Left colon (tissue), 2 donors: ENCODE measurements around the gene IL1RAP. TPM values are rescaled to one million over a fixed set of nuclear protein-coding genes. Genes with fewer than 3 reads are reported as not detected.
"Not testable (repeated sequence)": the region's sequence is repeated elsewhere in the genome, so short reads cannot be mapped to it uniquely, and the experiment has no call there.

Experiments
- ATAC-seq: fragments of 200-7000 bp; cut with Tn5 transposase; one replicate; pipeline ENCODE4 v1.9.1; 2020; ENCODE audit warnings: mild to moderate bottlenecking, moderate library complexity
- DNase-seq, 2 donors: peaks; one replicate each; pipeline ENCODE4 v3.0.0-alpha.2; 2020
- intact Hi-C, 2 donors: fragments of 100-400 bp; cut with DNase I in 1 of 2; cut with micrococcal nuclease in 1 of 2; formaldehyde crosslinking; loops; one replicate each; pipeline versions ENCODE4 v1.11.2 to v1.14.0; 2022; cut with DNase I, micrococcal nuclease
- total RNA-seq, 2 donors: library from RNA; stranded (reverse); fragmentation: NEBNext Ultra II Directional; extraction: Animal tissue kit (Norgen Biotek cat#: 25700); gene quantifications; one replicate each; pipeline ENCODE4 v1.2.1, GENCODE V29; 2021
- donor health status: DM: no; HTN: no; CAD: no.
- donor health status: DM: yes; HTN: yes; CAD: no.

IL1RAP gene
- total RNA-seq, 2 donors from 2014 or later: 4.9 to 6.1 TPM

DNA sequence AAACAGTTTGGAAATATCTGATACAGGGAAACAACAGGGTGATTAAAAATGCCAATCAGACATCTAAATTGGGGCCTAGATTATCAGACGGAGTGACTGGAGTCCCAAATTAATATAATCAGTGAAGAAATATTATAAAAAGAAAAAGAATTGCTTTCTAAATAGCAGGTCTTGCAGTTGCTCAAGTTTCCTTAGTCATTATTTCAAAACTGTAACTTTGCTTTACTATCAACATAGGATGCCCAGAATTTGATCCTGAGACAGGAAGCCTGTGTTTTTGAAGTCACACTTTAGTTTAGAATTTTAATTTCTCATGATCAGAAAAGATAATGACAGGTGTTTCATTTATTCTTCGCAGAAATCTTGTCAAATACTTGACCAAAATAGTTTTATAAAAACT, 105.9 kb downstream of the IL1RAP start:
- DNase-seq: no peak
- ATAC-seq: no peak
- intact Hi-C loops: no loop called here

DNA sequence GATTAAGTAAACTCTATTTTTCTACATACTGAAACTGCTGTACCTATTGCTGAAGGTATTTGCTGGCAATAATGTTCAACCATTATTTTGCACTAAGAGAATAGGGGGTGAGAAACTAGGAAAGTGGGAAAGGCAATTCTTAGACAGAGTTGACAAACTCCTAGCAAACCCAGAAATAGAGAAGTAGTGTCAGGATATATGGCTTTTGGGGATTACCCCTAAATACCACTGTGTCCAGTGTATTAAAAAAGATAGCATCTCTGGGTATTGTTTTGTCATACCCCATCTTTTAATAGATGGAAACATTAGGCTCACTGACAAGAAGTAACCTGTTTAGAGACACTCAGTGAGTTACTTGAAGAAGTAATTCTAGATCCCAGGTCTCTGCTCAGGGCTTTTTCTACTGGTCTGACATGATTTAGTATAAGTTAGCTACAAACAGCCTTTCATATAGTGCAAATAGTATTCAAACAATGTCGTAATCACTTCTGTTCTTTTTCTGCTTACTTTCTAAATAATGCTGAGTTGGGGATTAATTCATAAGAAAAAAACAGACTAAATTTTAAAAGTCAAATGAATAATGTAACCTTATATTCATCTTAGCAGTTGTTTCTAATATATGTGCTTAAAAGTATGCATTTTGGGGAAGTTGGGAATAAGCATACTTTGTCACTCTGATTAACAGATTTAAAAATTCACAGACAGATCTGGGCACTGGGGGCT, 107.2 kb downstream of the IL1RAP start:
- ATAC-seq: no peak
- intact Hi-C loops: no loop called here
- no peak for DNase-seq

- ATAC-seq (no peak), DNase-seq (no peak)
- intact Hi-C loops: no loop called here
These were observed 108.0 kb downstream of the IL1RAP start for GRCh38 chr3:190621927-190622326.

GRCh38 chr3:190624282-190624681, 110.4 kb downstream of the IL1RAP start:
- no peak for DNase-seq
- ATAC-seq: no peak
- intact Hi-C loops: no loop called here

GRCh38 chr3:190626951-190627620, 113.2 kb downstream of the IL1RAP start:
- DNase-seq (no peak), ATAC-seq (no peak)
- intact Hi-C loops: no loop called here

DNA sequence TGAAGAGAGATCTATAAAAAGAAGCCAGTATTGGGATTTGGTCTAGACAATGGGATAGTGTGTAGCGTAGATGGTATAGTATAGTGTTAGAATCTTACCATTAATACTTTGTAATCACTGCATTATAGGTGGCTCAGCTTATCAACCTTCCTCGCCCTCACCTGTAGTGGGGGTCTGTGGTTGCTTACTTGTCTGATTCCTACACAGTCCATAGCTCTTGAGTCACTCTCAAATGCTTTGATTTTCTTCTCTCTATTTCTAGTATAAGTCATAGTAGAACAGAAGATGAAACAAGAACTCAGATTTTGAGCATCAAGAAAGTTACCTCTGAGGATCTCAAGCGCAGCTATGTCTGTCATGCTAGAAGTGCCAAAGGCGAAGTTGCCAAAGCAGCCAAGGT, 115.2 kb downstream of the IL1RAP start:
- no peak for ATAC-seq
- intact Hi-C loops: no loop called here
- no peak for DNase-seq

- intact Hi-C loops: no loop called here
- ATAC-seq: no peak
- no peak for DNase-seq
These were observed 117.4 kb downstream of the IL1RAP start for GRCh38 chr3:190631295-190631694.

DNA sequence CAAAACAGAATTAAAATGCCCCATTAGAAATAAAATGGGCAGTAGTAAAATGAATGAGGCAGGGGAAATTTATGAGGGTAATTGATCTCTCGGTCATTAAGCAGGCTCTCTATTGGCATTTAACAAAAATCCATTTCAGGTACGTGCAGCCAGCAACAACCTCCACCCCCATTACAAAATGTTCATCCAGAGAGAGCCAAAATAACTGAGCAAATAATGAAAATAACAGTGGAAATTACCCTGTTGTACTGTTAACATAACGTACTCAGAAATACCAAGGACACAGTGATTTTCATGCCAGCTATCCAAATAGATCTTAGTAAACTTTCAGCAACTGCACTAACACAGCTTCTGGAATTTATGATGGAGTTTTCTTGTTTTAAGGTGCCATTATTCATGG, 127.7 kb downstream of the IL1RAP start:
- ATAC-seq: no peak
- intact Hi-C loops: no loop called here
- no peak for DNase-seq

GRCh38 chr3:190642016-190642415, 128.1 kb downstream of the IL1RAP start:
- DNase-seq (no peak), ATAC-seq (no peak)
- intact Hi-C loops: no loop called here

DNA sequence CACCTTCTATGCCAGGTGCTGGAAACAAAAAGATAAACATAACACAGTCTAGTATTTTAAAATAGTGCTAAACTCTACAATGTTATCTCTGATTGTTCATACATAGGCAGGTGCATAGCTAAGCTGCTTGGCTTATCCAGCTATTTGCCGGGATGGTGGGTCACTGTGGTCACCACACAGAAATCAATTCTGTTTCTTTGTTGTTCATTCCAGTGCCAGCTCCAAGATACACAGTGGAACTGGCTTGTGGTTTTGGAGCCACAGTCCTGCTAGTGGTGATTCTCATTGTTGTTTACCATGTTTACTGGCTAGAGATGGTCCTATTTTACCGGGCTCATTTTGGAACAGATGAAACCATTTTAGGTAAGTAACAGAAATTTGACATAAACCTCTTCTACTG, 130.2 kb downstream of the IL1RAP start:
- intact Hi-C loops: no loop called here
- no peak for ATAC-seq
- no peak for DNase-seq

DNA sequence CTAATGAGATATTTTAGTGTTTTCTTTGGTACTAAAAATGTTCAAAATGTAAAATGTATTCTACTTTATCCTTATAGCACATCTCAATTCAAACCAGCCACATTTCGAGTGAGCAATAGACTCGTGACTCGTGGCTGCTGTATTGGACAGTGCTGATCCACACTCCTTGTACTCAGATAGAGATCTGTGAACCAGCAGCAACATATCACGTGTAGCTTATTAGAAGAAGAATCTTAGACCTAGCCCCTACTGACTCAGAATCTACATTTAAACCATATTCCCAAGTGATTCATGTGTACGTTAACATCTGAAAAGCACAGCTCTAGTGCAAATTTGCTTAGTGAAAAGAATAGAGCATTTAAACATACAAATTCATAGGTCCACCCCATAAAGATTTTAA, 130.9 kb downstream of the IL1RAP start:
- ATAC-seq: no peak
- intact Hi-C loops: no loop called here
- DNase-seq: no peak

GRCh38 chr3:190645932-190646460, 132.1 kb downstream of the IL1RAP start:
- DNase-seq (no peak), ATAC-seq (no peak)
- intact Hi-C loops: no loop called here

- no peak for DNase-seq
- ATAC-seq: no peak
- intact Hi-C loops: no loop called here
These were observed 133.1 kb downstream of the IL1RAP start for GRCh38 chr3:190646996-190647395.

- intact Hi-C loops: no loop called here
- DNase-seq (no peak), ATAC-seq (no peak)
These were observed 142.0 kb downstream of the IL1RAP start for GRCh38 chr3:190655933-190656332.

DNA sequence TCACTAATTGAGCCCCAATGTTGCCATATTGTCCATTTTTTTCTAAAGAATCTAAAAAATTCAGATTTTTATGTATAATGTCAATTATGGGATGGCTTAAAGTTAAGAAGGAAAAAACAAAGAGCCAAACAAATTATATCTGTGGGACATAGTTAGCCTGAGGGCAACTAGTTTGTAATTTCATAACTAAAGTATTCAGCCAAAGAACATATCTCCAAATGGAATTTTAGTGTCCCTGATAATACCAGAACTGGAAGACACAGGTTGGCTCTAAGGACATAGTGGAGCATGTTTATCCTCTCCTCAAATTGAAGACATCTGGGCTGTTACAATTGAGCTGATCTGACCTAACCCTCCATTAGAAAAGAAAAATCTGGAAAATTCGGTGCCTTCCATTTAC, 144.2 kb downstream of the IL1RAP start:
- DNase-seq: no peak
- intact Hi-C loops: no loop called here
- no peak for ATAC-seq

DNA sequence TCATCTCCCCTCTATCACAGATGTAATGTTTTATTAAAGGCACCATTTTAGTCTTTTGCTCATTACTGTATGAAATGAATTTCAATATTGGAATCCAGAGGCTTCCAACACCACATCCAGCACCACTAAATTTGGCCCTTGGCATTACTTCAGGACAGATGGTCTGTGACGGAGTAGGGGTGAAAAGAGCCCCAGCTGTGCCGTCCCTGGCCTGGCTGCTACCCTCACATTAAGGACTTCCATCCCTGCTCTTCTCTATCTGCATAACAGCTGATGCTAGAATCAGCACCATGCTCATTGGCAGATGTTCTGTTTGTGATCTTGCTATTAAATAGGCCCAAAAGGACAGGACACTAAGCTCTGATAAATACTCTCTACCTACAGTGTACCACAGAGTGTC, 152.9 kb downstream of the IL1RAP start:
- ATAC-seq (no peak), DNase-seq (no peak)
- intact Hi-C loops: no loop called here

GRCh38 chr3:190671658-190672057, 157.8 kb downstream of the IL1RAP start:
- intact Hi-C loops: no loop called here
- ATAC-seq (no peak), DNase-seq (no peak)

GRCh38 chr3:190673148-190673547, 159.3 kb downstream of the IL1RAP start:
- DNase-seq (no peak), ATAC-seq (no peak)
- intact Hi-C loops: no loop called here

GRCh38 chr3:190676481-190676880, 162.6 kb downstream of the IL1RAP start:
- ATAC-seq (no peak), DNase-seq (no peak)
- intact Hi-C loops: no loop called here

- ATAC-seq: no peak
- no peak for DNase-seq
- intact Hi-C loops: no loop called here
These were observed 163.1 kb downstream of the IL1RAP start for GRCh38 chr3:190677001-190677400.

- DNase-seq, ATAC-seq, intact Hi-C loops: not testable (repeated sequence)
These were observed 164.0 kb downstream of the IL1RAP start for GRCh38 chr3:190677868-190678267.
